Vagina (tissue), 2 donors: ENCODE results near the gene MEIS1.

Experiments used
- POLR2A ChIP-seq, 2 donors: fragments of 450-650 bp; IDR thresholded peaks; one replicate each; pipeline ENCODE4 v1.6.1; 2017; ENCODE audit warnings: antibody characterized with exemption in 2 of 2, mild to moderate bottlenecking in 2 of 2, moderate library complexity in 2 of 2
- POLR2AphosphoS5 ChIP-seq, 2 donors: sonication (generic); formaldehyde crosslinking; IDR thresholded peaks; one replicate each; pipeline ENCODE4 v1.9.0; 2017; ENCODE audit warnings: antibody characterized with exemption in 2 of 2, mild to moderate bottlenecking in 2 of 2, low read depth in 1 of 2; ENCODE audit not compliant: insufficient read depth in 1 of 2
- TF ChIP-seq, protein P1 (sequence below), 3 experiments: fragments of 450-650 bp in 2 of 3; fragments of 200-600 bp in 1 of 3; sonication (generic) in 1 of 3; IDR thresholded peaks; one replicate each; pipeline ENCODE4 v1.5.1; 2017 to 2019; ENCODE audit warnings: antibody characterized with exemption in 3 of 3, mild to moderate bottlenecking in 2 of 3, moderate library complexity in 2 of 3

DNA sequence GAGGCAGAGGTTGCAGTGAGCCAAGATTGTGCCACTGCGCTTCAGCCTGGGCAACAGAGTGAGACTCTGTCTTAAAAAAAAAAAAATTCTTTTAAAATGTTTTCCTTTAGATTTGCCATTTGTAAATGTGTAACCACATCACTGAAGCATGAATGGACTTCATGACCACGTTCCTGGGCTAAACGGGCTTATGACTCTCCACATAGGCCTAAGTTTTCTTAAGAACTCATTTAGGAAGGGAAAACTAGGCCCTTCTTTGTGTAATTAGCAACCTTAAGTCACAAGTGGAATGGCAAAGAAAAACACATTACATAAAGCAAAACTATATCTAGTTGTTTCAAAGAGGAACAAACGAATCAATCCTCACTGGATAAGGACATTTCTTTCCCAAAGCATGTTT lies 99.5 kb downstream of the MEIS1 start:
- TF ChIP-seq, protein P1, sequence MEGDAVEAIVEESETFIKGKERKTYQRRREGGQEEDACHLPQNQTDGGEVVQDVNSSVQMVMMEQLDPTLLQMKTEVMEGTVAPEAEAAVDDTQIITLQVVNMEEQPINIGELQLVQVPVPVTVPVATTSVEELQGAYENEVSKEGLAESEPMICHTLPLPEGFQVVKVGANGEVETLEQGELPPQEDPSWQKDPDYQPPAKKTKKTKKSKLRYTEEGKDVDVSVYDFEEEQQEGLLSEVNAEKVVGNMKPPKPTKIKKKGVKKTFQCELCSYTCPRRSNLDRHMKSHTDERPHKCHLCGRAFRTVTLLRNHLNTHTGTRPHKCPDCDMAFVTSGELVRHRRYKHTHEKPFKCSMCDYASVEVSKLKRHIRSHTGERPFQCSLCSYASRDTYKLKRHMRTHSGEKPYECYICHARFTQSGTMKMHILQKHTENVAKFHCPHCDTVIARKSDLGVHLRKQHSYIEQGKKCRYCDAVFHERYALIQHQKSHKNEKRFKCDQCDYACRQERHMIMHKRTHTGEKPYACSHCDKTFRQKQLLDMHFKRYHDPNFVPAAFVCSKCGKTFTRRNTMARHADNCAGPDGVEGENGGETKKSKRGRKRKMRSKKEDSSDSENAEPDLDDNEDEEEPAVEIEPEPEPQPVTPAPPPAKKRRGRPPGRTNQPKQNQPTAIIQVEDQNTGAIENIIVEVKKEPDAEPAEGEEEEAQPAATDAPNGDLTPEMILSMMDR (IDR thresholded peaks at IDR 0.05) = no peak
- TF ChIP-seq POLR2A (IDR thresholded peaks at IDR 0.05) (no peak), POLR2AphosphoS5 (IDR thresholded peaks at IDR 0.05; ENCODE audit: insufficient read depth in 1 of 2, low read depth in 1 of 2) (no peak)
